Glutamatergic neuron (in vitro differentiated cells): Measurements from ENCODE around the gene MYO1B. TPM values are rescaled to one million over a fixed set of nuclear protein-coding genes. Genes with fewer than 3 reads are reported as not detected.
A peak's percentile ranks its signal among the peaks of the same experiment; 100 is the strongest.

Source experiments
- DNase-seq: peaks from one replicate; pipeline ENCODE4 v3.0.0; 2022
- H3K27ac Mint-ChIP-seq: one replicate; pipeline ENCODE4 v1.8.0; 2020; ENCODE audit warnings: mild to moderate bottlenecking, mixed read lengths, inconsistent platforms; ENCODE audit not compliant: unreplicated experiment
- H3K27me3 Mint-ChIP-seq: one replicate; pipeline ENCODE4 v1.8.0; 2020; ENCODE audit warnings: mild to moderate bottlenecking, moderate library complexity, mixed read lengths, inconsistent platforms; ENCODE audit not compliant: unreplicated experiment
- H3K36me3 Mint-ChIP-seq: one replicate; pipeline ENCODE4 v1.8.0; 2020; ENCODE audit warnings: mild to moderate bottlenecking, mixed read lengths, inconsistent platforms; ENCODE audit not compliant: unreplicated experiment
- H3K4me1 Mint-ChIP-seq: one replicate; pipeline ENCODE4 v1.8.0; 2020; ENCODE audit warnings: mild to moderate bottlenecking, low read depth, mixed read lengths, inconsistent platforms; ENCODE audit not compliant: unreplicated experiment
- H3K4me3 Mint-ChIP-seq: one replicate; pipeline ENCODE4 v1.8.0; 2020; ENCODE audit warnings: mild to moderate bottlenecking, mixed read lengths, inconsistent platforms; ENCODE audit not compliant: unreplicated experiment
- H3K9me3 Mint-ChIP-seq: one replicate; pipeline ENCODE4 v1.8.0; 2020; ENCODE audit warnings: mild to moderate bottlenecking, moderate library complexity, mixed read lengths, inconsistent platforms; ENCODE audit not compliant: unreplicated experiment
- CTCF ChIP-seq: fragments of 200-600 bp; sonication (generic); IDR thresholded peaks from one replicate; pipeline ENCODE4 v1.5.0; 2021; ENCODE audit not compliant: partially characterized antibody, unreplicated experiment
- total RNA-seq: library from RNA; stranded (reverse); fragmentation: NEBNext Ultra II Directional; extraction: Animal tissue kit (Norgen Biotek cat#: 25700); gene quantifications from one replicate; pipeline ENCODE4 v1.2.1, GENCODE V29; 2021; ENCODE audit not compliant: unreplicated experiment

The MYO1B gene
- total RNA-seq, 1 donor from 2014 or later = 129 TPM

- peaks cover 14% of the 10 kb centered on the region for H3K36me3 Mint-ChIP-seq
- peaks cover 4% of the 10 kb centered on the region for H3K4me1 Mint-ChIP-seq
- no peak overlapping the region for H3K4me3 Mint-ChIP-seq
- TF ChIP-seq CTCF = no peak
- peaks cover 2% of the 10 kb centered on the region for H3K27me3 Mint-ChIP-seq
- H3K9me3 Mint-ChIP-seq = peaks cover 5% of the 10 kb centered on the region
- no peak overlapping the region for H3K27ac Mint-ChIP-seq
- DNase-seq = no peak
Observed at GRCh38 chr2:191350826-191351225, 105.6 kb downstream of the MYO1B start.

GRCh38 chr2:191351298-191351697 lies 106.1 kb downstream of the MYO1B start:
- Mint-ChIP-seq H3K27ac (no peak overlapping the region), H3K4me3 (no peak overlapping the region), H3K9me3 (peaks cover 5% of the 10 kb centered on the region), H3K4me1 (peaks cover 4% of the 10 kb centered on the region), H3K36me3 (peaks cover 14% of the 10 kb centered on the region), H3K27me3 (peaks cover 2% of the 10 kb centered on the region)
- TF ChIP-seq CTCF = no peak
- DNase-seq = no peak

- Mint-ChIP-seq H3K4me1 (peaks cover 4% of the 10 kb centered on the region), H3K36me3 (peaks cover 14% of the 10 kb centered on the region), H3K9me3 (peaks cover 5% of the 10 kb centered on the region), H3K27me3 (peaks cover 2% of the 10 kb centered on the region), H3K27ac (no peak overlapping the region), H3K4me3 (no peak overlapping the region)
- DNase-seq = no peak
- TF ChIP-seq CTCF = no peak
Observed at GRCh38 chr2:191351921-191352320, 106.7 kb downstream of the MYO1B start.

GRCh38 chr2:191352536-191352935 lies 107.3 kb downstream of the MYO1B start:
- Mint-ChIP-seq H3K4me3 (no peak overlapping the region), H3K4me1 (peaks cover 4% of the 10 kb centered on the region), H3K9me3 (peaks cover 5% of the 10 kb centered on the region), H3K27me3 (peaks cover 2% of the 10 kb centered on the region), H3K27ac (no peak overlapping the region), H3K36me3 (peaks cover 14% of the 10 kb centered on the region)
- DNase-seq = no peak
- no peak for TF ChIP-seq CTCF

- Mint-ChIP-seq H3K4me1 (peaks cover 4% of the 10 kb centered on the region), H3K27ac (peak overlapping the region; percentile 22), H3K27me3 (no peaks in the 10 kb centered on the region), H3K36me3 (peaks cover 8% of the 10 kb centered on the region), H3K9me3 (peaks cover 4% of the 10 kb centered on the region), H3K4me3 (no peak overlapping the region)
- no peak for TF ChIP-seq CTCF
- DNase-seq = no peak
Observed at GRCh38 chr2:191355170-191355758, 110.1 kb downstream of the MYO1B start.
